Measurements from ENCODE around the gene CCDC116. TPM values are rescaled to one million over a fixed set of nuclear protein-coding genes. Genes with fewer than 3 reads are reported as not detected.
"Not testable (repeated sequence)": the region's sequence is repeated elsewhere in the genome, so short reads cannot be mapped to it uniquely, and the experiment has no call there.

Gene CCDC116
- total RNA-seq, 1 donor from 2014 or later = 0.69 TPM

GRCh38 chr22:21641417-21641788 lies 8.8 kb downstream of the CCDC116 start:
- Histone ChIP-seq H3K36me3 (peaks cover 21% of the 10 kb centered on the region), H3K27me3 (no peaks in the 10 kb centered on the region), H3K9me3 (no peaks in the 10 kb centered on the region), H3K27ac (peak overlapping the region; percentile 67), H3K4me1 (peaks cover 9% of the 10 kb centered on the region), H3K4me3 (peak overlapping the region; percentile 78)
- DNase-seq = peak; percentile 79
- TF ChIP-seq CTCF (IDR thresholded peaks at IDR 0.05) = peak; percentile 45
- intact Hi-C loops (cut with DNase I) = no loop called here
- peak; percentile 45 for ATAC-seq

GRCh38 chr22:21641789-21642583 lies 9.4 kb downstream of the CCDC116 start, which contains the start of gene SDF2L1:
TSS of gene SDF2L1 (plus strand) at chr22:21642302. CDS start at chr22:21642337, 35 bp downstream.
- intact Hi-C loops (cut with DNase I) = no loop called here
- peak; percentile 33 for TF ChIP-seq CTCF (IDR thresholded peaks at IDR 0.05)
- no peaks in the 10 kb centered on the region for H3K9me3 ChIP-seq
- DNase-seq (peak; percentile 99), ATAC-seq (peak; percentile 98)
- peak within 1 kb of the TSS; percentile 78 for H3K4me3 ChIP-seq
- no peaks in the 10 kb centered on the region for H3K27me3 ChIP-seq
- H3K36me3 ChIP-seq = peaks cover 23% of the 10 kb centered on the region
- H3K4me1 ChIP-seq = peaks cover 13% of the 10 kb centered on the region
- peak within 1 kb of the TSS; percentile 77 for H3K27ac ChIP-seq

GRCh38 chr22:21642584-21643448 lies 10.3 kb downstream of the CCDC116 start:
- TF ChIP-seq CTCF (IDR thresholded peaks at IDR 0.05) = peak; percentile 56
- peak; percentile 6 for ATAC-seq
- peak; percentile 75 for DNase-seq
- intact Hi-C loops (cut with DNase I) = no loop called here
- Histone ChIP-seq H3K4me3 (peak overlapping the region; percentile 78), H3K9me3 (no peaks in the 10 kb centered on the region), H3K36me3 (peaks cover 23% of the 10 kb centered on the region), H3K27ac (peak overlapping the region; percentile 77), H3K4me1 (peaks cover 13% of the 10 kb centered on the region), H3K27me3 (no peaks in the 10 kb centered on the region)

- ATAC-seq (no peak), DNase-seq (no peak)
- H3K4me3 ChIP-seq = peak overlapping the region; percentile 78
Measured at GRCh38 chr22:21643533-21644357, 11.2 kb downstream of the CCDC116 start.

GRCh38 chr22:21645513-21645912 lies 13.0 kb downstream of the CCDC116 start:
- H3K4me3 ChIP-seq; H3K27ac ChIP-seq; H3K27me3 ChIP-seq; H3K9me3 ChIP-seq; DNase-seq; ATAC-seq; intact Hi-C loops (cut with DNase I): not testable (repeated sequence)
- Histone ChIP-seq H3K36me3 (peaks cover 29% of the 10 kb centered on the region), H3K4me1 (peaks cover 13% of the 10 kb centered on the region)

More at GRCh38 chr22:21643533-21644357, 11.2 kb downstream of the CCDC116 start:
- intact Hi-C loops (cut with DNase I) = no loop called here
- peaks cover 25% of the 10 kb centered on the region for H3K36me3 ChIP-seq
- H3K9me3 ChIP-seq = no peaks in the 10 kb centered on the region
- peaks cover 13% of the 10 kb centered on the region for H3K4me1 ChIP-seq
- H3K27me3 ChIP-seq = no peaks in the 10 kb centered on the region
- no peak overlapping the region for H3K27ac ChIP-seq
- no peak for TF ChIP-seq CTCF (IDR thresholded peaks at IDR 0.05)

Data from upper lobe of right lung (tissue), 1 donor.